HL-60/S4 (cell line): ENCODE data around the gene NAPB.

Source experiments
- in situ Hi-C: fragments of 300-500 bp; cut with MboI; formaldehyde crosslinking; loops from 2 replicates; pipeline ENCODE4 v1.14.3; 2022; ENCODE audit warnings: low sequenced_read_pairs

The NAPB gene

DNA sequence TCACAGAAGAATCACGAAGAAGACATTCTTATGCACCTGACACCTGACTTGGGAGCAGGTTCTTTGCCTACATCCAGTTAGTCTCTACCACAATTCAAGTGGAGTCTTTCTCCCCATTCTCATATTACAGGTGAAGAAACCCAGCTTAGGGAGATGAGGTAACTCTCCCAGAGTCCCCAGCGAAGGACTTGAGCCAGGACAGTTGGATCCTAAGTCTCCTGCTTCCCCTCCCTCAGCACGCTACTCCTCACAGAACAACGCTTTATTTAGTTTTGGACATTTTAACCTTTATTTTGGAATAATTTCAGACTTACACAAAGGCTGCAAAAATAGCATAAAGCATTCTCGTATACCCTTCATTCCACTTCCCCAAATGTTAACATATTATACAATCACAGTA, 17.4 kb upstream of the NAPB start:
- in situ Hi-C loops: no loop called here

DNA sequence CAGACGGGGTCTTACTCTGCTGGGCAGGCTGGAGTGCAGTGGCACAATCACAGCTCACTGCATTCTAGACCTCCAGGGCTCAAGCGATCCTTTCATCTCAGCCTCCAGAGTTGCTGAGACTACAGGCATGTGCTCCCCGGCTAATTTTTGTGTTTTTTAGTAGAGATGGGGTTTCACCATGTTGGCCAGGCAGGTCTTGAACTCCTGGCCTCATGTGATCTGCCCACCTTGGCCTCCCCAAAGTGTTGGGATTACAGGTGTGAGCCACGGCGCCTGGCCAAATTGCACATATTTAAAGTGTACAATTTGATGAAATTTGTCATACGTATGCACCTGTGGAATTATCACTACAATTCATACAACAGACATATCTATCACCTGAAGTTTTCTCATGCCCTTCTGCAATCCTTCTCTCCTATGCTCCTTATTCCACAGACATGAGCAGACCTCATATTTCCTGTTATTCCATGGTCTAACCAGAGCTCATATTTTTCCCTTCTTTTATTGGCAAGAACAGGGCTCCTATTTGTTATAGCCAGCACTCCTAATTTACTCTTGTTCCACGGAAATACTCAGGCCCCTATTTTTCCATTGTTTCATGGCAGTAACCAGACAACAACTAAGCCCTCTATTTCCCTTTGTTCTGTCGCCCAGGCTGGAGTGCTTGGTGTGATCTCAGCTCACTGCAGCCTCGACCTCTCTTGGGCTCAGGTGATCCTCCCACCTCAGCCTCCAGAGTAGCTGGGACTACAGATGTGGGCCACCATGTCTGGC, 16.0 kb upstream of the NAPB start:
- in situ Hi-C loops: no loop called here

DNA sequence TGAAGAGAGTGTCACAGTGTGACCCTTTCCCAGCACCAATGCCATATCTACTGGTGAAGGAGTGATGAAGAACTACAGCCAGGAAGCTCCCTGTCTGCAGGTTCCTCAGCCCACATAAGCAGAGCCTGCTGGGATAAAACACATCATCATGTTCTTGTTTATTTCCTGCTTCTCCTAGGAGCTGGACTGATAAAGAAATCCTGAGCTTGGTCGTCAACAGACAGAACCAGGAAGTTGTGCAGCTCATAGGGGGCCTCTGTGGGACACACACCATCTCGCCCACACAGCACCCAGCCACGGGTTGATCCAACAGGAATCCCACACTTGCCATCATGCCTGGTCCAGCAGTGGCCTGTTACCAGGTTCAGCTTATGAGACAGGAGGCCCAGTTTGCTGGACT, 15.4 kb upstream of the NAPB start:
- in situ Hi-C loops: no loop called here

DNA sequence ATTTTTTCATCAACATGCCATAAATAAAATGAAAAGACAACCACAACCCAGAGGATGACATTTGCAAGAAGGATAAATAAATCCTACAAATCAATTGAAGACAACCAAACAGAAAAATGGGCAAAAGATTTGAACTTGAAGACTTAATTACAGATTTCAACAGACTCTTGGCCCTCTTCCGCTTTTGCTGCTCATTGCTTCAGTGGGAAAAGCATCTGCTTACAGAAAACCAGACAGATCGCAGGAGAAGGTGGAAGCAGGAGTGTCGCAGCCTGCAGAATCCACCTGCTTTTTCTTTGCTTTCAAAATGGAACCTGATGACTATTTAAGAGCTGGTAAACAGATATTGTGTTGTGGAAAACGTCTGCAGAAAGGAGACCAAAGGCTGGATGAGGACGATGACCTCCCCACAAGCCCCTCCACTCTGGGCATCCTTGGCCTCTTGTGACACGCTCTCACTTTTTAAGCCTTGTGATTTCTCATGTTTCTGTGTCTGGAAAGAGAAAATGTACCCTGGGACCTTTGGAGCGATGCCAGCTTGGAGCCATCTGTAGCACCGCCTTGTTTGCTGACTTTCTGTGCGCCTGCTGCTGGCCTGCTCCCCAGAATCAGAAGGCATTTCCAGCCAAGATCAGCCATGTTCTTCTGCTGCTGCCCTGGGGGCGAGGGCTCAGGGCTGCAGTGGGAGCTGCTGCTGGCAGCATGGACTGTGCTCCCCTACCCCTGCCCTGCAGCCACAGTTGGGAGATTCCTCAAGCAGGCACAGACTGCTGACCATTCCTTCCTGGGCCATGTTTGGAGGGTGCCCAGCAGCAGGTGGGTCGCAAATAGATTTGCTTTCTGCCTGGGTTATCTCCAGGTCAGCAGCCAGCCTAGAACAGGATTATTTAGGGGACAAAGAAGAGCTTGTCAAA, 14.6 kb upstream of the NAPB start:
- in situ Hi-C loops: no loop called here

DNA sequence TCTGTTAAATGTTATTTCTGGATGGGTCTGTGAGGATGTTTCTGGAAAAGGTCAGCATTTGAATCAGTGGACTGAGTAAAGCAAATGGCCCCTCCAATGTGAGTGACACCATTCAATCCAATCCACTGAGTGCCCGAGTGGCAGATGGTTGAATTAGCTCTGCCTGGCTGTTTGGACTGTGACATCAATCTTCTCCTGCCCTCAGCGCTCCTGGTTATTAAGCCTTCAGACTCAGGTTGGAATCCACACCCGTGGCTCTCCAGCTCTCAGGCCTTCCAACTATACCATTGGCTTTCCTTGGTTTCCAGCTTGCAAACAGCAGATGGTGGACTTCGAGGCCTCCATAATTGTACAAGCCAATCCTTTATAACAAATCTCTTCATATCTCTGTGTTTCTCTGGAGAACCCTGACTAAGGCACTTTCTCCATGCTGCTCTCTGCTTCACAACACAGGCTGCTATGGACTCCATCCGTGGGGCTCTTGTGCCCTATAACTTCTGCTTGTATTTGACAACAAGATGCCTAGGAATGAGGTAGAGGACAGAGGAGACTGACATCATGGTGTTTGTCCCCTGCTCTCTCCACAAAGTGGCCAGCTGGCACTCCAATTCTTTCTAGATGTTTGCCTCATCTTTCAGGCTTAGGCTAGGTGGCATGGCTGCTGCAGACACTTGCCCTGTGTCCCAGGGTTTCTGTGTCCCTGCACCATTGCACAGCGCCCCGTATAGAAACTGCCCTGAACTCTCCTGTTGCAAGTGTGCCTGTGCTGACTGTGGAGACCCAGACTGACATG, 13.4 kb upstream of the NAPB start:
- in situ Hi-C loops: no loop called here

DNA sequence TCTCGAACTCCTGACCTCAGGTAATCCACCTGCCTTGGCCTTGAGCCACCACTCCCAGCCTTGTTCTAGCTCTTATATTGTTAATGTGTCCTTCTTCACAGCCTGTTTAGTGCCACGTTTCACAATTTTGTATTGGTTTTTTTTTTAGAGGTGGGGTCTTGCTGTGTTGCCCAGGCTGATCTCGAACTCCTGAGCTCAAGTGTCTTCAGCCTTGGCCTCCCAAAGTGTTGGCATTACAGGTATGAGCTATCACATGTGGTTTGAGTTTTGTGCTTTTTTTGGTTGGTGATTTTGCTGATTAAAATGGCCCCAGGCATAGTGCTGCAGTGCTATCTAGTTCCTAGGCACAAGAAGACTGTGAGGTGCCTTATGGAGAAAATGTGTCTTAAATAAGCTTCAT, 12.3 kb upstream of the NAPB start:
- in situ Hi-C loops: no loop called here

DNA sequence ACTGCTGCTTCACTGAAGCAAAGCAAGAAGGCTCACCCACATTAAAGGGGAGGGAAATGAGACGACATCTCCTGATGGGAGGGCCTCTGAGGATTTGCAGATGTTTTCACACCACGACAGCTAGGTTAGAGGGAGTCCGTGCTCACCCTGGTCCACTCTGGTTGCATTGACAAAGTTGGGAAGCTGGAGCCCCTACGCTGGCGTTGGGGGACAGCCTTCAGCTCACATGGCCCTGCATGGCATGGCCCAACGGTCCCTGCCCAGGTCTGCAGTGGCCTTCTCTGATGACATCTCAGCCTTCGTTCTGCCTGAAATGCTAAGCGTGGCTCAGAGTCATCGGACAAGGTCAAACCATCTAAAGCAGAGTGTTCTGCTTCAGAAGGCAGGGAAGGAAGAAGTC, 3.8 kb upstream of the NAPB start:
- in situ Hi-C loops: no loop called here

DNA sequence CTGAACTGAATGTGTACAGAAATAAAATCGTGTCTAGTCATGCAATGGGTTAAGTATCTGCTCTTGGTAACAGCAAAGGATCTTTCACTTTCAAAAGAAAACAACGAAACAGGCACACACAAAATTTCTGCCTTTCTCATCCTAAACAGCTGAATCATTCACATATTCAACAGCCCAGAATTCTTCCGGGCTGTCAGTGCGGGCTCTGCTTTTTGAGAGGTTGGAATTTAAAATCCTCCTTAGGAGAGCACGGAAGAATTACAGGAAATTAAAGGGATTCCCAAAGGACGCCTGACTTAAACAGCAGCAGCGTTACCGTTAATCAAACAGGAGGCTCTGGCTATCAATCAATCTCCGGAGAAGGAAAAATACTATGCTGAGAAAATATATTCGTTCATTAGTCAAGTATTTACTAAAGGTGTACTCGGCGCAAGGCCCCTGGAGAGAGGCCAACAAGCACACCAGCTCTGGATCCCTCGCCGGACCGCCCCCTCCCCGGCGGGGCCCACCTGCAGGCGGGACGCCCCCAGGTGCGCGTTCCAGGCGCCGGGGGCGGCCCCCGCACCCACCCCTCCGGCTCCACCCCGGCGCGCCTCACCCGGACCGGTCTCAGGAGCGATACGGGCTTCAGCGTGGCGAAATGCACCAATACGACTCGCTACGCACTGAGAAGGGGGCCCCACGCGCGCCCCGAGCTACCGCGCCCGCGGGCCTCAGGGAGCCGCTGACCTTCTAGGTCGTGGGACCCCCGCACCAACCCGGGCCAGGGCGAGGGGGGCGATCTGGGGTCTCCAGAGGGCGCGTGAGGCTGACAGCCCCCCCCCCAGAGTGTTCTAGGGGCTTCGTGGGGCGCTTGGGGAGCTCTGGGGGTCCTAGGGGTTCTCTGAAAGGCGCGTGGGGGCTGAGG, 1.0 kb downstream of the NAPB start:
- in situ Hi-C loops: no loop called here

DNA sequence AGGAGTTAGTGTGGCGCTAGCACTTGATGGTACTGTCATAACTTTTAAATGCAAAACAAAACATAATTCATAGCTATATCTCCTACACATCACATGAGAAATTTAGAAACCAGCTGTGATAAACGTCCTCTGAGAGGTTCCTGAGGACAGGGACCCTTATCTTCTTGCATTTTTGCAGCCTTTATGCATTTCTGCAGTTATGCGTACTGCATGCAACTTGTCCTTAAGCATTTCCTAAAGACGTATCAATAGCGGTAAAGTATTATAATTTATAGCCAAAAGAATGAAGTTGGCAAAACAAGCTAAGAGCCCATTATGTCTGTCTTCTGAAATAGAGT, 1.7 kb downstream of the NAPB start:
- in situ Hi-C loops: no loop called here

DNA sequence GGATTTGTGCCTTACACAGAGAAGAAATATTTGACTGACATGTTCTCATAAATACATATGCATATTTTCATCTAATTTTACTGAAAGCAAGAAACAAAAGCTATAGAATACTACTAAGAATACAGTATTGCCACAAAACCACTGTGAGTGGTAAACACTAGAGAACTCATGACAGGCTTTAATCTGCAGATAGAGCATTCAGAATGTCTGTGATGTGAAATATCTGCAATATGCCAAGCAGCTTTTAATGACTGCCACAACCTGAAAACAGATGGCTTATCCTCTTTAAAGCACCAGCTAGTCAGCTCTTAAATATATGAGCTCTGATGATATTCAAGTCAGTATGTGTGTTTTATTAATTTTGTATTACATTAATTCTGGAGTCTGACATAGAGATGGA, 3.4 kb downstream of the NAPB start:
- in situ Hi-C loops: no loop called here

DNA sequence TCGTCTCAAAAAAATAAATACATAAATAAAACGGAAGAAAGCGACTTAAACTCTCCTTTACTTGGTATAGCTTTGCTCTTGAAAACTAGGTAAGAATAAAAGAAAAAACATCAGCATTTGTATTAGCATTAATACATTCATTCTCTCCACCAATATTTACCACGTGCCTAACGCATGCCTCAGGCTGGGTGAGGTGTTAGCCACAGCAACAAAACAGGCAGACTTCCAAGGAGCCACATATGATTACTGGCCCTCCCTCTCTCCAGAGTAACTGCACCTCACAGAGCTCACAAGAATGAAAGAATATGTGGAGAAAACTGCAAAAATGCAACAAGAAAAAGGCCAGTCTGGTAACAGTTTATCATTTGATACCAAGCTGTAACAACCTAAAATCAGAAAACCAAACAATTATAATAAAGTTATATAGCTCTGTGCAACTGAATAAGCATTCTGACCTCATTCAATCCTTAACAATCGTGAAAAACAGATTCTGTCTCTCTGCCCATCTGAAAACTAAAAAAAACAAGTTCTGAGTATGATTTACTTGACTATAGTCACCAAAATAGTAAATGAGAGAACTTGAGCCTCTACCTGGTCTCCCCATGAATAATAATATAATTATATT, 5.2 kb downstream of the NAPB start:
- in situ Hi-C loops: no loop called here

DNA sequence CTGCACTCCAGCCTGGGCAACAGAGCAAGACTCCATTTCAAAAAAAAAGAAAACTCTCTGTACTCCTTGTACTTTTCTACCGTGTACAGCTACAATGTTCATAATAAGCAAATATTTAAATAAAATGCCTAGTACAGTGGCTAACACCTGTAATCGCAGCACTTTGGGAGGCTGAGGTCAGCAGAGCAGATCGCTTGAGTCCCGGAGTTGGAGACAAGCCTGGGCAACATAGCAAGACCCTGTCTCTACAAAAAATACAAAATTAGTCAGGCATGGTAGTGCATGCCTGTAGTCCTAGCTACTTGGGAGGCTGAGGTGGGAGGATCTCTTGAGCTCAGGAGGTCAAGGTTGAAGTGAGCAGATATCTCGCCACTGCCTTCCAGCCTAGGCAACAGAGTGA, 5.7 kb downstream of the NAPB start:
- in situ Hi-C loops: no loop called here

DNA sequence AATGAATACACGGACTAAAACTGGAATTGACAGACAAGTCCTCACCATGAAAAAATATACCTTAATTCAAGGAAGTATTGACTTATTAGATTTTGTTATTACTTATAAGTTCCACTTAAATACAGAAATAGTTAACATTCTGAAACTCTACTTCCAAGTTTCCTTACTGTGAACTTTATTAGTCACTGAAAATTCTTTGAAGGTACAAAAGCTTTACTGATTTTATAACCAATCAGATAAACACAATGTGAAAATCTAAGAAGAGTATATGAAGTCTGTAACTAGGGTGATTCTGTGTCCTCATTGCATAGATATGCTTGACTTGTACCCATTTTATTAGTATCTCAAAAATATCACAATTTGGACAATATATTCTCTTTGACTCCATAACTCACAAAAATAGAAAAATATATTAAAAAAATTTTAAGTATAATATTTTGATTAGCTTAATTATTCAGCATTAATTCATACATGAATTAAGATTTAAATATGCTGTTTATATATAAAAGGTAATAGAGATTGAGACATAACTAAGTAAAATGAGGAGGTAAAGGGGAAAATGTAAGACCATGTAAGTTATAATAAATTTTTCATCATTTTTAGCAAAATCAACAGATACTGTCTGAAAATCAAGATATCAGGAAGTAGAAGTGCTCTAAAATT, 6.6 kb downstream of the NAPB start:
- in situ Hi-C loops: no loop called here

DNA sequence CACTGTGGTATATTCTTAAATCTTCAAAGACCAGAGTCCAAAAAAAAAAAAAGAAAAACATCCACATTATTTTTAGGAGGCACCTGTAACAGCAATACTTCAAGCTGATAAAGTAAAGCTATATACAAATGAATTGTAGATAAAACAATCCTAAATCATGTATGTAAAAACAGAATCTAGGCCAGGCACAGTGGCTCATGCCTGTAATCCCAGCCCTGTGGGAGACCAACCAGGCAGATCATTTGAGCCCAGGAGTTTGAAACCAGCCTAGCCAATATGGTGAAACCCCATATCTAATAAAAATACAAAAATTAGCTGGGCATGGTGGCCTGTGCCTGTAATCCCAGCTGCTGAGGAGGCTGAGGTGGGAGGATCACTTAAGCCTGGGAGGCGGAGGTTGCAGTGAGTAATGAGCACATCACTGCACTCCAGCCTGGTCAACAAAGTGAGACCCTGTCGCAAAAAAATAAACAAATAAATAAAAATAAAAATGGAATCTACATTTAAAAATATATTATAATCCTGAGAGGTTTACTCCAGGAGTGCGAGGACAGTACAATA, 7.3 kb downstream of the NAPB start:
- in situ Hi-C loops: no loop called here

DNA sequence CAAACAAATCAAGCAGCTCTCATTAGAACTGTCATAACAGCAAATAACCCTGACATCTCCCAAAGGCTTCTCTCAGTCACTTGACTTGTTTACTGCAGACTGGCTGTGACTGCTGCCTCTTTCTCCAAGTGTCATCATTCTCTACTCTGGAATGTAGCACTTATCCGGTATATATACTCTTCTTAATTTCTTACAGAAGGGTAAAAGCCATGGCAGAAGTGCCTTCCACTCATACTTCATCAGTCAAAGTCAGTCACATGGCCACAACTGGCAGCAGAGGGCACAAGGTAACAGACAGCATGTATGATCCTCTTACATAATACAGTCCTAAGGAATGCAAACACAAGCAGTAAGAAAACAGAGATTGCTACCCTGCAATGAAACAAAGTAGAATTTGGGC, 9.3 kb downstream of the NAPB start:
- in situ Hi-C loops: no loop called here

DNA sequence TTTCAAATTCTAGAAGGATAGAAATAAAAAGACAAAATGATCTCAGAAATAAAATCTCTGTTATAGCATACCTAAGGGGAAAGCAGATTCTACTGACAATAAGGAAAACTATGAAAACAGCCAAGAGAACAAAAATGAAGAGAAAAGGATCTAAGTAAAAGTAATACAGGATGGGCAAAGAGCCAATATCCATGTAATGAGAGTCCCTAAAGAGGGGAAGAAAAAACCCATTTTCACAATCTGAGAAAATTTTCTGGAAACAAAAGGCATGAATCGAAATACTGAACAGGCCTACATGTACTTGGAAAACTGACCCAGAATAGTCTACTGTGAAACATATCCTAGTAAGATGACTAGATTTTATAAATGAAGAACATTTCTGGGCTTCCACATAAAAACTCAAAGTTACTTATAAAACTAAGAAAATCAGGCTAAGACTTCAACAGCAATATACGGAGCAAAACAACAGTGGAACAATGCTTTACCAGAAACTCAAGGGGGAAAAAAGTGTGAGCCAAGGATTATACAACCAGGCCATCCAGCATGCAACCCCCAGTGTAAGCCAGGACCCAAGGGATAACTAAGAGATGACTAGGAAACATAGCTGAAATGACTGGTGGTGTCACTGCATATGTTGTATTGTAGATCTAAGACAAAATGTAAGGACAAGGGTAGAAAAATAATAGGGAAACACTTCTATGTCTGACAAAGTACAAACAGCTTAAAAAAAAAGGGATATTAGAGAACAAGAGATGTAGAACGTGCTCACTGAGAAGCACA, 10.2 kb downstream of the NAPB start:
- in situ Hi-C loops: no loop called here

DNA sequence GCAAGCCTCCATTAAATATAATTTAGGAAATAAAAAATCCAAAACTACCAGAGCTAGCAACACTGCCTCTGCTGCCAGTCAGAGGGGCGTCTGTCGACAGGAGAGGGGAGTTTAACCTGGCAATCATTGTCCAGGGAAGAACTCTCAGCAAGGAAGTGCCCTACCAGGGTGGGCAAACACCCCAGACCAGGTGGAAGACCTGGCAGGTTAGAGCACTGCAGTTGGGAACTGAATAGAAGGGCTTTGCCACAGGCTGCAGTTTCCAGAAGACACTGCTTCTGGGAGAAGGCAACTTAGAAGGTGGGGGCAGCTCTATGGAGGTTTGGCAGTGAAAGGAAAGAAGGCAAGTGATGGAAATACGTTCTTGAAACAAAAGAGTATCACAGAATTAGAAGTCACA, 11.5 kb downstream of the NAPB start:
- in situ Hi-C loops: no loop called here

DNA sequence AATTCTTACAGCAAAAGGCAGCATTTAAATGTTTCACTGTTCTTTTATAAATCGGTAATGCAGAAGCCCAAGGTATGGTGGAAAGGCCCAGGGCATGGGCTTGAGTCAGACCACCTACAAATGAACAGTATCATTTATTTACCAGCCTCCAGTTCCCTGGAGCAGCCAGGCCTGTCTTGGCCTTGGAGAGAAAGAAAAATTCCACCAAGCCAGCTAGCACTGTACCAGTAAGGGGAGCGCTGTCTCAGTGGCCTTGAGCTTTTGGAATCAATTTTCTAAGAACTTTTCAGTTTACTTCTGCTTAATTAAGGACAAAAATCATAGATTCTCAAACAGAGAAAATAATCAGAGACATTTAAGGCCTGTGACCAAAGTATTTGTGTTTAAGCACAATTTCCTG, 12.3 kb downstream of the NAPB start:
- in situ Hi-C loops: no loop called here
